GM12878 (cell line): ENCODE data around the gene CBX2. TPM values are rescaled to one million over a fixed set of nuclear protein-coding genes. Genes with fewer than 3 reads are reported as not detected.

Experiments
- ATAC-seq: fragments of 200-7000 bp; cut with Tn5 transposase; 3 replicates; pipeline ENCODE4 v1.9.1; 2020; ENCODE audit warnings: mild to moderate bottlenecking, moderate library complexity
- BruUV-seq: library from RNA; stranded (reverse); fragments of 400-500 nt; replicated peaks from 2 replicates; lab custom pipeline; 2021; lab: Mats Ljungman, UMichigan
- CTCF ChIA-PET: fragments of 300-600 bp; sonication (Branson Sonifier 250); formaldehyde crosslinking; extraction: SDS; loops from one replicate; lab custom pipeline; 2021; ENCODE audit warnings: inconsistent platforms; lab: Yijun Ruan, JAX
- POLR2A ChIA-PET: fragments of 350-600 bp; formaldehyde crosslinking; extraction: SDS; loops from one replicate; lab custom pipeline; 2021; ENCODE audit warnings: inconsistent platforms; lab: Charles Lee
- RAD21 ChIA-PET: fragments of 300-600 bp; sonication (Branson Sonifier 250); formaldehyde crosslinking; loops from one replicate; lab custom pipeline; 2023; ENCODE audit warnings: antibody characterized with exemption; ENCODE audit not compliant: unreplicated experiment; lab: Charles Lee
- SMC1A ChIA-PET: fragments of 300-600 bp; sonication (Branson Sonifier 250); formaldehyde crosslinking; loops from one replicate; lab custom pipeline; 2023; ENCODE audit not compliant: unreplicated experiment, uncharacterized antibody; lab: Charles Lee
- DNase-seq: peaks from one replicate; pipeline ENCODE4 v3.0.0-alpha.2; 2011; ENCODE audit warnings: low read depth, low spot score
- FAIRE-seq: peaks from 3 replicates; lab custom pipeline; 2011; peaks lifted over from hg19 to GRCh38; lab: Jason Lieb, UNC
- H2AFZ ChIP-seq: 2 replicates; pipeline ENCODE4 v1.6.0; 2011; ENCODE audit warnings: low read depth, low read length, control low read depth; ENCODE audit not compliant: control insufficient read depth
- H3K27ac ChIP-seq: 2 replicates; pipeline ENCODE4 v1.5.1; 2011; ENCODE audit warnings: control low read depth; ENCODE audit not compliant: control insufficient read depth, insufficient read depth
- H3K27me3 ChIP-seq, 2 experiments: replicated peaks in 1 of 2; 2 replicates each; pipeline versions ENCODE4 v1.6.0 to v1.6.1; 2011; ENCODE audit warnings: low read length in 1 of 2; ENCODE audit not compliant: control insufficient read depth in 2 of 2, insufficient read depth in 2 of 2
- H3K36me3 ChIP-seq, 2 experiments: 2 replicates each; pipeline ENCODE4 v1.5.1; 2011; ENCODE audit warnings: low read length in 1 of 2; ENCODE audit not compliant: control insufficient read depth in 2 of 2, insufficient read depth in 2 of 2
- H3K4me1 ChIP-seq: 2 replicates; pipeline ENCODE4 v1.6.1; 2011; ENCODE audit warnings: mild to moderate bottlenecking, low read length, moderate library complexity, mixed read lengths; ENCODE audit not compliant: control insufficient read depth, insufficient read depth
- H3K4me2 ChIP-seq: 2 replicates; pipeline ENCODE4 v1.6.0; 2011; ENCODE audit warnings: control low read depth; ENCODE audit not compliant: control insufficient read depth, insufficient read depth
- H3K4me3 ChIP-seq: fragments of 200-600 bp; sonication (generic); 2 replicates; pipeline ENCODE4 v1.5.1; 2016
- H3K79me2 ChIP-seq: 2 replicates; pipeline ENCODE4 v1.6.0; 2011; ENCODE audit warnings: low read length; ENCODE audit not compliant: control insufficient read depth, insufficient read depth
- H3K9ac ChIP-seq: 2 replicates; pipeline ENCODE4 v1.8.0; 2011; ENCODE audit warnings: low read length, control low read depth, mixed read lengths; ENCODE audit not compliant: control insufficient read depth, insufficient read depth
- H3K9me3 ChIP-seq: replicated peaks from 3 replicates; pipeline ENCODE4 v1.5.1; 2011; ENCODE audit warnings: mild to moderate bottlenecking, low read length; ENCODE audit not compliant: control insufficient read depth, insufficient read depth
- H4K20me1 ChIP-seq: 2 replicates; pipeline ENCODE4 v1.6.0; 2011; ENCODE audit not compliant: control insufficient read depth, insufficient read depth
- BRCA1 ChIP-seq: IDR thresholded peaks from 2 replicates; pipeline ENCODE4 v1.6.1; 2011; ENCODE audit warnings: low read depth, low read length, improper control_type of control experiment
- CREB1 ChIP-seq: IDR thresholded peaks from 2 replicates; pipeline ENCODE4 v1.6.1; 2012; ENCODE audit warnings: low read depth, mild to moderate bottlenecking, inconsistent platforms
- HDAC6 ChIP-seq: fragments of 200-600 bp; sonication (generic); IDR thresholded peaks from one replicate; pipeline ENCODE4 v1.8.0; 2017; ENCODE audit warnings: antibody characterized with exemption; ENCODE audit not compliant: unreplicated experiment
- MYC ChIP-seq: IDR thresholded peaks from 2 replicates; pipeline ENCODE4 v1.6.1; 2011; ENCODE audit warnings: mild to moderate bottlenecking, low read length, moderate library complexity, inconsistent platforms; ENCODE audit not compliant: insufficient read depth, insufficient replicate concordance, insufficient read length, severe bottlenecking
- NFXL1 ChIP-seq: fragments of 450-650 bp; IDR thresholded peaks from 2 replicates; pipeline ENCODE4 v1.6.1; 2017; ENCODE audit warnings: antibody characterized with exemption, mild to moderate bottlenecking, borderline replicate concordance
- NFYA ChIP-seq: IDR thresholded peaks from 2 replicates; pipeline ENCODE4 v1.6.1; 2011; ENCODE audit warnings: low read depth, mild to moderate bottlenecking, low read length, improper control_type of control experiment, borderline replicate concordance
- NFYB ChIP-seq: IDR thresholded peaks from 2 replicates; pipeline ENCODE4 v1.6.1; 2011; ENCODE audit warnings: low read depth, mild to moderate bottlenecking, low read length, improper control_type of control experiment, moderate library complexity; ENCODE audit not compliant: insufficient read depth
- PRDM15 ChIP-seq: fragments of 450-650 bp; formaldehyde crosslinking; IDR thresholded peaks from 2 replicates; pipeline ENCODE4 v1.4.0; 2020; ENCODE audit warnings: mild to moderate bottlenecking, moderate library complexity
- RCOR1 ChIP-seq: conservative IDR thresholded peaks from 2 replicates; pipeline ENCODE4 v1.6.1; 2012; ENCODE audit warnings: low read depth, low read length, improper control_type of control experiment
- SREBF2 ChIP-seq: IDR thresholded peaks from 2 replicates; pipeline ENCODE4 v1.6.1; 2012; ENCODE audit warnings: mild to moderate bottlenecking, low read length
- TCF12 ChIP-seq: IDR thresholded peaks from 2 replicates; pipeline ENCODE4 v1.6.1; 2011; ENCODE audit warnings: low read depth, mild to moderate bottlenecking, low read length
- USF1 ChIP-seq: IDR thresholded peaks from 2 replicates; pipeline ENCODE4 v1.6.1; 2011; ENCODE audit warnings: borderline replicate concordance, low read depth, mild to moderate bottlenecking, moderate library complexity, mixed read lengths, low read length; ENCODE audit not compliant: insufficient read depth; ENCODE audit errors: extremely low read length
- WGBS: methylation state at CpG from one replicate; pipeline ENCODE4 v1.1.6; 2016; ENCODE audit warnings: low lambda C conversion rate; ENCODE audit not compliant: insufficient replicate concordance, insufficient coverage; ENCODE audit errors: missing lambda C conversion rate; 5-methylcytosine and 5-hydroxymethylcytosine counted together
- in situ Hi-C: fragments of 300-500 bp; cut with MboI; formaldehyde crosslinking; loops from 9 replicates; pipeline ENCODE4 v1.14.3; 2018; ENCODE audit warnings: mixed read lengths
- intact Hi-C: fragments of 100-400 bp; cut with micrococcal nuclease; formaldehyde crosslinking; loops from one replicate; pipeline ENCODE4 v1.14.2; 2022; ENCODE audit not compliant: unreplicated experiment
- polyA plus RNA-seq, 11 experiments: library from polyadenylated mRNA; depleted of rRNA in 4 of 11; unstranded in 6 of 11; stranded (reverse) in 5 of 11; fragments of >200 nt; fragmentation: Nextera tagmentation in 4 of 11; fragmentation: Illumina TruSeq in 1 of 11; extraction: Ambion mirVana in 4 of 11; extraction: Trizol in 1 of 11; gene quantifications; 1 replicate in 1 of 11; 2 replicates in 10 of 11; pipeline versions ENCODE4 v1.2.1 to v1.2.3, GENCODE V29; 2011 to 2016; ENCODE audit warnings: inconsistent platforms in 2 of 11, missing spikeins in 2 of 11, low read depth in 1 of 11
- total RNA-seq, 4 experiments: library from RNA; depleted of rRNA in 3 of 4; stranded (reverse); fragments of >200 nt in 3 of 4; fragmentation: Illumina TruSeq in 1 of 4; extraction: Trizol in 1 of 4; gene quantifications; 2 replicates each; pipeline versions ENCODE4 v1.2.1 to v1.2.3, GENCODE V29; 2013 to 2021

CBX2 gene
- total and polyA plus RNA-seq, 10 of the 15 experiments (the other 5 are each of a cell fraction or from before 2014, with no cell fraction given): 0.35 to 7.5 (median 4.2) TPM

DNA sequence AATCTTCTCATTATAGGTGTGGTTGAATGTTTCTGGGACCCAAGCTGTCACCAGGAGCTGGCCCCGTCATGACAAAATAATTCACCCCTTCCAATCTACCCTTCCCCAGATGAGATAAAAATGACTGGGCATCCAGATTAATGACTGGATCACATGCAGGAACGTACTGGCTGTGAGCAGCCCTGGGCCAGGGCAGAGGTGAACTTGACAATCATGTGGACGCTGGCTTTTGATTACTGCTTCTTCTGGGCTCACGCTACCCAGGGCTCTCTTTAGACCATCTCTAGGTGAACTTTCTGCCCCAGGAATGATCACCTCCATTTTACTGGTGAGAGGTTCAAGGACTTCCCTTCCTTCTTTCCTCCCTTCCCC is 43.0 kb downstream of the CBX2 start:
- POLR2A ChIA-PET: no interaction called here

More for the DNA sequence above, 43.0 kb downstream of the CBX2 start:
- no peak overlapping the region for H3K4me3 ChIP-seq
- WGBS: 40% methylated on average over 4 of the region's 4 CpGs
- no peaks in the 10 kb centered on the region for H3K36me3 ChIP-seq
- CTCF ChIA-PET: interaction anchor here (0.8 to 1.4 kb wide), 2 partner anchors 9 to 24 kb away, joined by 3 to 4 read pairs; no protein-coding TSS in a partner anchor
- peaks cover 7 to 25% of the 10 kb centered on the region in 2 experiments; a peak in 3 of 4 replicates for H3K27me3 ChIP-seq
- BruUV-seq: no TSS peak
- no peaks in the 10 kb centered on the region for H3K9me3 ChIP-seq
- DNase-seq (no peak), FAIRE-seq (no peak), ATAC-seq (no peak)
- H2AFZ ChIP-seq: no peak overlapping the region
- H3K4me1 ChIP-seq: no peaks in the 10 kb centered on the region
- H3K79me2 ChIP-seq: no peaks in the 10 kb centered on the region
- H3K27ac ChIP-seq: no peak overlapping the region
- no peaks in the 10 kb centered on the region; the same call in 1 of the 2 replicates for H4K20me1 ChIP-seq
- intact Hi-C loops: no loop called here
- H3K9ac ChIP-seq: no peak overlapping the region
- SMC1A ChIA-PET: no interaction called here
- H3K4me2 ChIP-seq: no peak overlapping the region
- TF ChIP-seq RCOR1: no peak
- TF ChIP-seq NFYB: no peak
- no peak for TF ChIP-seq HDAC6
- no peak for TF ChIP-seq MYC
- TF ChIP-seq NFXL1: no peak
- TF ChIP-seq TCF12: no peak
- no peak for TF ChIP-seq USF1
- TF ChIP-seq PRDM15 (CRISPR knock-in tag): no peak
- no peak for TF ChIP-seq CREB1
- no peak for TF ChIP-seq SREBF2
- TF ChIP-seq NFYA: no peak
- TF ChIP-seq BRCA1: no peak
- RAD21 ChIA-PET: interaction anchor here (1.5 kb wide), 1 partner anchor 16 kb away, joined by 3 read pairs; no protein-coding TSS in a partner anchor
- in situ Hi-C loops: no loop called here
